GM12878 (cell line): ENCODE results near the gene SPG21. TPM values are rescaled to one million over a fixed set of nuclear protein-coding genes. Genes with fewer than 3 reads are reported as not detected.

Experiments
- ATAC-seq: fragments of 200-7000 bp; cut with Tn5 transposase; 3 replicates; pipeline ENCODE4 v1.9.1; 2020; ENCODE audit warnings: mild to moderate bottlenecking, moderate library complexity
- BruUV-seq: library from RNA; stranded (reverse); fragments of 400-500 nt; replicated peaks from 2 replicates; lab custom pipeline; 2021; lab: Mats Ljungman, UMichigan
- CTCF ChIA-PET: fragments of 300-600 bp; sonication (Branson Sonifier 250); formaldehyde crosslinking; extraction: SDS; loops from one replicate; lab custom pipeline; 2021; ENCODE audit warnings: inconsistent platforms; lab: Yijun Ruan, JAX
- POLR2A ChIA-PET: fragments of 350-600 bp; formaldehyde crosslinking; extraction: SDS; loops from one replicate; lab custom pipeline; 2021; ENCODE audit warnings: inconsistent platforms; lab: Charles Lee
- RAD21 ChIA-PET: fragments of 300-600 bp; sonication (Branson Sonifier 250); formaldehyde crosslinking; loops from one replicate; lab custom pipeline; 2023; ENCODE audit warnings: antibody characterized with exemption; ENCODE audit not compliant: unreplicated experiment; lab: Charles Lee
- SMC1A ChIA-PET: fragments of 300-600 bp; sonication (Branson Sonifier 250); formaldehyde crosslinking; loops from one replicate; lab custom pipeline; 2023; ENCODE audit not compliant: unreplicated experiment, uncharacterized antibody; lab: Charles Lee
- DNase-seq: peaks from one replicate; pipeline ENCODE4 v3.0.0-alpha.2; 2011; ENCODE audit warnings: low read depth, low spot score
- FAIRE-seq: peaks from 3 replicates; lab custom pipeline; 2011; peaks lifted over from hg19 to GRCh38; lab: Jason Lieb, UNC
- H2AFZ ChIP-seq: 2 replicates; pipeline ENCODE4 v1.6.0; 2011; ENCODE audit warnings: low read depth, low read length, control low read depth; ENCODE audit not compliant: control insufficient read depth
- H3K27ac ChIP-seq: 2 replicates; pipeline ENCODE4 v1.5.1; 2011; ENCODE audit warnings: control low read depth; ENCODE audit not compliant: control insufficient read depth, insufficient read depth
- H3K27me3 ChIP-seq, 2 experiments: replicated peaks in 1 of 2; 2 replicates each; pipeline versions ENCODE4 v1.6.0 to v1.6.1; 2011; ENCODE audit warnings: low read length in 1 of 2; ENCODE audit not compliant: control insufficient read depth in 2 of 2, insufficient read depth in 2 of 2
- H3K36me3 ChIP-seq, 2 experiments: 2 replicates each; pipeline ENCODE4 v1.5.1; 2011; ENCODE audit warnings: low read length in 1 of 2; ENCODE audit not compliant: control insufficient read depth in 2 of 2, insufficient read depth in 2 of 2
- H3K4me1 ChIP-seq: 2 replicates; pipeline ENCODE4 v1.6.1; 2011; ENCODE audit warnings: mild to moderate bottlenecking, low read length, moderate library complexity, mixed read lengths; ENCODE audit not compliant: control insufficient read depth, insufficient read depth
- H3K4me2 ChIP-seq: 2 replicates; pipeline ENCODE4 v1.6.0; 2011; ENCODE audit warnings: control low read depth; ENCODE audit not compliant: control insufficient read depth, insufficient read depth
- H3K4me3 ChIP-seq: fragments of 200-600 bp; sonication (generic); 2 replicates; pipeline ENCODE4 v1.5.1; 2016
- H3K79me2 ChIP-seq: 2 replicates; pipeline ENCODE4 v1.6.0; 2011; ENCODE audit warnings: low read length; ENCODE audit not compliant: control insufficient read depth, insufficient read depth
- H3K9ac ChIP-seq: 2 replicates; pipeline ENCODE4 v1.8.0; 2011; ENCODE audit warnings: low read length, control low read depth, mixed read lengths; ENCODE audit not compliant: control insufficient read depth, insufficient read depth
- H3K9me3 ChIP-seq: replicated peaks from 3 replicates; pipeline ENCODE4 v1.5.1; 2011; ENCODE audit warnings: mild to moderate bottlenecking, low read length; ENCODE audit not compliant: control insufficient read depth, insufficient read depth
- H4K20me1 ChIP-seq: 2 replicates; pipeline ENCODE4 v1.6.0; 2011; ENCODE audit not compliant: control insufficient read depth, insufficient read depth
- BACH1 ChIP-seq: fragments of 450-650 bp; IDR thresholded peaks from 2 replicates; pipeline ENCODE4 v1.6.1; 2017; ENCODE audit warnings: mild to moderate bottlenecking, borderline replicate concordance
- JUND ChIP-seq: IDR thresholded peaks from 2 replicates; pipeline ENCODE4 v1.6.1; 2012; ENCODE audit warnings: low read depth, mild to moderate bottlenecking, low read length, improper control_type of control experiment, moderate library complexity
- NR2F1 ChIP-seq: fragments of 450-650 bp; conservative IDR thresholded peaks from 2 replicates; pipeline ENCODE4 v1.6.1; 2017; ENCODE audit warnings: mild to moderate bottlenecking
- POLR2AphosphoS2 ChIP-seq: IDR thresholded peaks from 2 replicates; pipeline ENCODE4 v1.6.1; 2011; ENCODE audit warnings: low read depth, mild to moderate bottlenecking, low read length, improper control_type of control experiment, moderate library complexity
- PRDM15 ChIP-seq: fragments of 450-650 bp; formaldehyde crosslinking; IDR thresholded peaks from 2 replicates; pipeline ENCODE4 v1.4.0; 2020; ENCODE audit warnings: mild to moderate bottlenecking, moderate library complexity
- WGBS: methylation state at CpG from one replicate; pipeline ENCODE4 v1.1.6; 2016; ENCODE audit warnings: low lambda C conversion rate; ENCODE audit not compliant: insufficient replicate concordance, insufficient coverage; ENCODE audit errors: missing lambda C conversion rate; 5-methylcytosine and 5-hydroxymethylcytosine counted together
- in situ Hi-C: fragments of 300-500 bp; cut with MboI; formaldehyde crosslinking; loops from 9 replicates; pipeline ENCODE4 v1.14.3; 2018; ENCODE audit warnings: mixed read lengths
- intact Hi-C: fragments of 100-400 bp; cut with micrococcal nuclease; formaldehyde crosslinking; loops from one replicate; pipeline ENCODE4 v1.14.2; 2022; ENCODE audit not compliant: unreplicated experiment
- polyA plus RNA-seq, 11 experiments: library from polyadenylated mRNA; depleted of rRNA in 4 of 11; unstranded in 6 of 11; stranded (reverse) in 5 of 11; fragments of >200 nt; fragmentation: Nextera tagmentation in 4 of 11; fragmentation: Illumina TruSeq in 1 of 11; extraction: Ambion mirVana in 4 of 11; extraction: Trizol in 1 of 11; gene quantifications; 1 replicate in 1 of 11; 2 replicates in 10 of 11; pipeline versions ENCODE4 v1.2.1 to v1.2.3, GENCODE V29; 2011 to 2016; ENCODE audit warnings: inconsistent platforms in 2 of 11, missing spikeins in 2 of 11, low read depth in 1 of 11
- total RNA-seq, 4 experiments: library from RNA; depleted of rRNA in 3 of 4; stranded (reverse); fragments of >200 nt in 3 of 4; fragmentation: Illumina TruSeq in 1 of 4; extraction: Trizol in 1 of 4; gene quantifications; 2 replicates each; pipeline versions ENCODE4 v1.2.1 to v1.2.3, GENCODE V29; 2013 to 2021

Gene SPG21
- total and polyA plus RNA-seq, 10 of the 15 experiments (the other 5 are each of a cell fraction or from before 2014, with no cell fraction given), result 25.5 to 116 (median 68.0) TPM

DNA sequence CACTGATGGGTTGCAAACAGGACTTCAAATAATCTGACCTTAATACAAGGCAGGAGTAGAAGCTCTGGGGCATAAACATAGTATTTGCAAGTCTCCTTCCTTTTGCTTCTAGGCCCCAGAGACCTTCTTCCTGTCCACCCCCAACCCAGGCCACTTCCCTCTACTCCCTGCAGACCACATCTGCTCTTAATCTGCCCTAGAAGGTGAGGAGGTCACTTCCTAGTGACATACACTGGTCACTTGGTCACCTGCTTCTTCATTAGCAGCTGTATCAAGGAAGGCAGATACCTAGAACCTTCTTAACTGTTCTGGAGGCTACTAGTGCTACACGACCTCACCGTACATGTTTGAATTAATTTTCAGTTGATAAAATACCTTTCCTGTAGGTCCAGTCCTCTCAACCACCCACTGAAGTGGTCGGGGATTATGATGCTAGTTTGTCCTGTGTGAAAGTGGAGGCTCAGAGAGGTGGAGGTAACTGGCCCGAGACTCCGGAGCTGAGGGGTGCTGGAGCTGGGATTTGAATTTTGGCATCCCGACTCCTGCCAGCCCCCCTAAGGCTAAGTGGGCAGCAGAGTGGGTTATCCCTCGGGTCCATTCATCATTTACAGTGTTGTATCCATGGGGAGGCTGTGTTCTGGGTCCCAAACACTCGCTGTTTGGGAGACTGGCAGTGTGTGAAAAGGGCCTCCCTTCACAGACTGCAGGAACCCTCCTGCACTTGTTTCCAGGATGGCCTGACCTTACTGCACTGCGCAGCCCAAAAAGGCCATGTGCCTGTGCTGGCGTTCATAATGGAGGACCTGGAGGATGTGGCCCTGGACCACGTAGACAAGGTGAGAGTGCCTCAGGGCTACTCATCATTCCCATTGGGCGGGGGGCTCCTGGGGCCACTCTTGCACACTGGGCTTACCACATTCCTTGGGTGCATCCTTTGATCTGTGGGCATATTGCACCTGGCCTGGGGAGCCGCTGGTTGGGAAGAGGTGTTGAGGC lies 64.1 kb downstream of the SPG21 start:
- ATAC-seq (no peak), DNase-seq (no peak), FAIRE-seq (no peak)
- Histone ChIP-seq H3K9me3 (no peaks in the 10 kb centered on the region), H3K27ac (no peak overlapping the region), H3K9ac (no peak overlapping the region), H3K27me3 (no peaks in the 10 kb centered on the region), H3K4me3 (no peak overlapping the region), H3K4me1 (peaks cover 27% of the 10 kb centered on the region), H3K4me2 (no peak overlapping the region), H3K79me2 (no peaks in the 10 kb centered on the region), H3K36me3 (no peaks in the 10 kb centered on the region), H2AFZ (no peak overlapping the region; the same call in 1 of the 2 replicates), H4K20me1 (no peaks in the 10 kb centered on the region)
- POLR2A ChIA-PET, result no interaction called here
- CTCF ChIA-PET, result interaction anchor here (0.7 to 1.0 kb wide), 2 partner anchors 11 to 83 kb away, joined by 4 to 5 read pairs; no protein-coding TSS in a partner anchor
- in situ Hi-C loops, result no loop called here
- BruUV-seq, result no TSS peak
- SMC1A ChIA-PET, result no interaction called here
- RAD21 ChIA-PET, result no interaction called here
- intact Hi-C loops, result no loop called here
- 77% methylated on average over 13 of the region's 13 CpGs for WGBS
- TF ChIP-seq PRDM15 (CRISPR knock-in tag) (no peak), POLR2AphosphoS2 (no peak), JUND (no peak), NR2F1 (0 out of 2 replicates have a peak, but pooled peaks have one; percentile 25), BACH1 (no peak)
